ENCODE results near the gene JARID2. TPM values are rescaled to one million over a fixed set of nuclear protein-coding genes. Genes with fewer than 3 reads are reported as not detected.

JARID2 gene
- total and polyA plus RNA-seq, 10 of the 15 experiments (the other 5 are each of a cell fraction or from before 2014, with no cell fraction given) = 4.2 to 21.6 (median 11.7) TPM

DNA sequence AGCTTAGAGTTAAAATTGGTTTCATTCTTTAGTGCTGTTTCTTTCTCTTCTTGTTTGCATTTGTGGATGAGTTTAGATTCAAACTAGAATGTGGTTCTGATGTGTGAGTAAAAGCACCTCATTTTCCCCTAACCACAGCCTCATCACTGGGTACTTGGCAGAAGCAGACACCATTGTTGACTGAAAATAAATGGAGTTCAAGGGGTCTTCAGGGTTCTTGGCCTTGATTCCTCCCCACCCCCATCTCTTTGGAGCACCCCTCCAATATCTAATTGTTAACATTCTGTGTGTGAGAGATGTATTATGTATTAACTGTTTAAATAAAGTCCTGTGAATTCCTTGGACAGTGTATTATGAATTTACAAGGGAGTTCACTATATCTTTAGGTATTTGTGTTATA lies 59.6 kb downstream of the JARID2 start (continued):
- TF ChIP-seq ZNF592 (IDR thresholded peaks at IDR 0.05) (no peak), SMARCA5 (IDR thresholded peaks at IDR 0.05) (0 out of 2 replicates have a peak, but pooled peaks have one; percentile 5), MAX (IDR thresholded peaks at IDR 0.05; ENCODE audit: low read depth, low read length) (no peak), ELK1 (IDR thresholded peaks at IDR 0.05; ENCODE audit: low read depth, low read length) (no peak), CREM (IDR thresholded peaks at IDR 0.05; ENCODE audit: low read depth) (no peak; the same call in 1 of the 2 replicates), SREBF1 (IDR thresholded peaks at IDR 0.05; ENCODE audit: low read length) (no peak), IKZF2 (IDR thresholded peaks at IDR 0.05) (peak; percentile 21 to 53; a peak in 3 of 4 replicates), MTA2 (IDR thresholded peaks at IDR 0.05; ENCODE audit: low read depth) (peak; percentile 68), ZNF622 (IDR thresholded peaks at IDR 0.05) (no peak), HDGF (IDR thresholded peaks at IDR 0.05) (no peak), SMC3 (IDR thresholded peaks at IDR 0.05; ENCODE audit: borderline replicate concordance, low read length) (no peak), CHD2 (IDR thresholded peaks at IDR 0.05; ENCODE audit: borderline replicate concordance, low read depth, low read length) (peak; percentile 43; the same call in 1 of the 2 replicates), IKZF1 (conservative IDR thresholded peaks at IDR 0.05) (0 out of 2 replicates have a peak, but pooled peaks have one; percentile 59), DPF2 (IDR thresholded peaks at IDR 0.05) (peak; percentile 78; the same call in 1 of the 2 replicates), YBX1 (IDR thresholded peaks at IDR 0.05) (no peak), BCL11A (IDR thresholded peaks at IDR 0.05; ENCODE audit: low read depth, low read length) (0 out of 2 replicates have a peak, but pooled peaks have one; percentile 56), IRF3 (IDR thresholded peaks at IDR 0.05) (no peak), RUNX3 (IDR thresholded peaks at IDR 0.05; ENCODE audit: low read length) (peak; percentile 90), RCOR1 (conservative IDR thresholded peaks at IDR 0.05; ENCODE audit: low read depth, low read length) (no peak), KAT2A (conservative IDR thresholded peaks at IDR 0.05; ENCODE audit: control insufficient read depth, low read depth, low read length) (no peak), TCF7 (IDR thresholded peaks at IDR 0.05; ENCODE audit: borderline replicate concordance) (no peak), NR2F1 (conservative IDR thresholded peaks at IDR 0.05) (peak; percentile 69; the same call in 1 of the 2 replicates)
- TF ChIP-seq, protein P1, sequence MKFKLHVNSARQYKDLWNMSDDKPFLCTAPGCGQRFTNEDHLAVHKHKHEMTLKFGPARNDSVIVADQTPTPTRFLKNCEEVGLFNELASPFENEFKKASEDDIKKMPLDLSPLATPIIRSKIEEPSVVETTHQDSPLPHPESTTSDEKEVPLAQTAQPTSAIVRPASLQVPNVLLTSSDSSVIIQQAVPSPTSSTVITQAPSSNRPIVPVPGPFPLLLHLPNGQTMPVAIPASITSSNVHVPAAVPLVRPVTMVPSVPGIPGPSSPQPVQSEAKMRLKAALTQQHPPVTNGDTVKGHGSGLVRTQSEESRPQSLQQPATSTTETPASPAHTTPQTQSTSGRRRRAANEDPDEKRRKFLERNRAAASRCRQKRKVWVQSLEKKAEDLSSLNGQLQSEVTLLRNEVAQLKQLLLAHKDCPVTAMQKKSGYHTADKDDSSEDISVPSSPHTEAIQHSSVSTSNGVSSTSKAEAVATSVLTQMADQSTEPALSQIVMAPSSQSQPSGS (IDR thresholded peaks at IDR 0.05; ENCODE audit: low read length) = no peak
- TF ChIP-seq, protein P2, sequence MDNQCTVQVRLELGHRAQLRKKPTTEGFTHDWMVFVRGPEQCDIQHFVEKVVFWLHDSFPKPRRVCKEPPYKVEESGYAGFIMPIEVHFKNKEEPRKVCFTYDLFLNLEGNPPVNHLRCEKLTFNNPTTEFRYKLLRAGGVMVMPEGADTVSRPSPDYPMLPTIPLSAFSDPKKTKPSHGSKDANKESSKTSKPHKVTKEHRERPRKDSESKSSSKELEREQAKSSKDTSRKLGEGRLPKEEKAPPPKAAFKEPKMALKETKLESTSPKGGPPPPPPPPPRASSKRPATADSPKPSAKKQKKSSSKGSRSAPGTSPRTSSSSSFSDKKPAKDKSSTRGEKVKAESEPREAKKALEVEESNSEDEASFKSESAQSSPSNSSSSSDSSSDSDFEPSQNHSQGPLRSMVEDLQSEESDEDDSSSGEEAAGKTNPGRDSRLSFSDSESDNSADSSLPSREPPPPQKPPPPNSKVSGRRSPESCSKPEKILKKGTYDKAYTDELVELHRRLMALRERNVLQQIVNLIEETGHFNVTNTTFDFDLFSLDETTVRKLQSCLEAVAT (IDR thresholded peaks at IDR 0.05) = no peak
